HCT116 (cell line): ENCODE results near the gene ARL15. TPM values are rescaled to one million over a fixed set of nuclear protein-coding genes. Genes with fewer than 3 reads are reported as not detected.

Experiments
- ATAC-seq: fragments of 200-7000 bp; cut with Tn5 transposase; 2 replicates; pipeline ENCODE4 v1.9.1; 2020; ENCODE audit warnings: mild to moderate bottlenecking, moderate library complexity
- BruUV-seq: library from RNA; stranded (reverse); fragments of 400-500 nt; replicated peaks from 2 replicates; lab custom pipeline; 2021; lab: Mats Ljungman, UMichigan
- CTCF ChIA-PET: fragments of 300-600 bp; sonication (Branson Sonifier 250); formaldehyde crosslinking; loops from one replicate; lab custom pipeline; 2021; ENCODE audit warnings: antibody characterized with exemption; lab: Charles Lee
- POLR2A ChIA-PET: fragments of 300-600, 350-600 bp; sonication (Branson Sonifier 250); formaldehyde crosslinking; loops from one replicate; lab custom pipeline; 2021; ENCODE audit warnings: antibody characterized with exemption; lab: Charles Lee
- RAD21 ChIA-PET, 2 experiments: fragments of 300-600 bp; sonication (Branson Sonifier 250); formaldehyde crosslinking; loops; one replicate each; lab custom pipeline; 2023; ENCODE audit warnings: low total read pairs in 2 of 2; ENCODE audit not compliant: uncharacterized antibody in 2 of 2, unreplicated experiment in 2 of 2, low non-redundant PET in 1 of 2; lab: Charles Lee
- DNase-seq: peaks from one replicate; pipeline ENCODE4 v3.0.0-alpha.2; 2010; ENCODE audit warnings: low read depth, low spot score
- H2AFZ ChIP-seq: fragments of 200-600 bp; shearing (Covaris generic), sonication (generic); 2 replicates; pipeline ENCODE4 v1.6.1; 2017; ENCODE audit warnings: low read depth, mixed run types, mixed read lengths, antibody characterized with exemption, low read length; ENCODE audit not compliant: poor library complexity, severe bottlenecking
- H3K27ac ChIP-seq: 2 replicates; pipeline ENCODE4 v1.5.1; 2012; ENCODE audit warnings: low read depth, low read length
- H3K27me3 ChIP-seq: fragments of 200-600 bp; sonication (generic); 2 replicates; pipeline ENCODE4 v1.6.1; 2016; ENCODE audit warnings: mixed run types, low read length, mixed read lengths; ENCODE audit not compliant: insufficient read depth
- H3K36me3 ChIP-seq, 2 experiments: fragments of 200-500 bp in 1 of 2; fragments of 200-600 bp in 1 of 2; sonication (Bioruptor generic) in 1 of 2; sonication (generic) in 1 of 2; 2 replicates each; pipeline versions ENCODE4 v1.5.1 to v1.6.1; 2014 to 2016; ENCODE audit warnings: low read length in 2 of 2, inconsistent platforms in 1 of 2, mixed read lengths in 1 of 2, mixed run types in 1 of 2; ENCODE audit not compliant: insufficient read depth in 2 of 2, control insufficient read depth in 1 of 2
- H3K4me1 ChIP-seq, 2 experiments: fragments of 200-600 bp in 1 of 2; sonication (generic) in 1 of 2; 2 replicates each; pipeline versions ENCODE4 v1.5.1 to v1.6.1; 2012 to 2017; ENCODE audit warnings: low read length in 2 of 2, inconsistent platforms in 1 of 2, mild to moderate bottlenecking in 1 of 2, mixed read lengths in 1 of 2, mixed run types in 1 of 2, moderate library complexity in 1 of 2; ENCODE audit not compliant: insufficient read depth in 2 of 2, control insufficient read depth in 1 of 2
- H3K4me2 ChIP-seq: fragments of 200-600 bp; sonication (generic); 2 replicates; pipeline ENCODE4 v1.6.1; 2017; ENCODE audit warnings: mixed run types, low read length, mixed read lengths
- H3K4me3 ChIP-seq, 2 experiments: fragments of 200-600 bp in 1 of 2; sonication (generic) in 1 of 2; replicated peaks in 1 of 2; 2 replicates each; pipeline ENCODE4 v1.5.1; 2011 to 2016; ENCODE audit warnings: low read length in 2 of 2, control low read depth in 1 of 2, low read depth in 1 of 2, mild to moderate bottlenecking in 1 of 2, mixed read lengths in 1 of 2, mixed run types in 1 of 2
- H3K79me2 ChIP-seq: fragments of 200-600 bp; sonication (generic); 2 replicates; pipeline ENCODE4 v1.6.1; 2017; ENCODE audit warnings: mild to moderate bottlenecking, mixed run types, low read length, moderate library complexity, mixed read lengths; ENCODE audit not compliant: insufficient read depth
- H3K9ac ChIP-seq: fragments of 200-600 bp; sonication (generic); 2 replicates; pipeline ENCODE4 v1.6.1; 2016; ENCODE audit warnings: low read length, mixed read lengths
- H3K9me2 ChIP-seq: fragments of 200-600 bp; sonication (generic), shearing (Covaris generic); 2 replicates; pipeline ENCODE4 v1.6.1; 2017; ENCODE audit warnings: mixed run types, mild to moderate bottlenecking, moderate library complexity; ENCODE audit not compliant: insufficient read depth
- H3K9me3 ChIP-seq, 2 experiments: fragments of 200-500 bp in 1 of 2; fragments of 200-600 bp in 1 of 2; sonication (Bioruptor generic) in 1 of 2; sonication (generic) in 1 of 2; 2 replicates each; pipeline ENCODE4 v1.6.1; 2014 to 2017; ENCODE audit warnings: low read length in 2 of 2, mixed read lengths in 2 of 2, inconsistent platforms in 1 of 2, low read depth in 1 of 2, mild to moderate bottlenecking in 1 of 2, mixed run types in 1 of 2, moderate library complexity in 1 of 2; ENCODE audit not compliant: control insufficient read depth in 1 of 2, insufficient read depth in 1 of 2
- H4K20me1 ChIP-seq: fragments of 200-600 bp; sonication (generic), shearing (Covaris generic); 2 replicates; pipeline ENCODE4 v1.6.1; 2017; ENCODE audit warnings: mixed run types, mild to moderate bottlenecking, moderate library complexity; ENCODE audit not compliant: insufficient read depth
- CBX3 ChIP-seq: IDR thresholded peaks from 2 replicates; pipeline ENCODE4 v1.6.1; 2012; ENCODE audit warnings: low read depth
- EGR1 ChIP-seq: IDR thresholded peaks from 2 replicates; pipeline ENCODE4 v1.6.1; 2012; ENCODE audit warnings: low read depth
- ELF1 ChIP-seq: IDR thresholded peaks from 2 replicates; pipeline ENCODE4 v1.6.1; 2012; ENCODE audit warnings: low read depth, borderline replicate concordance
- EZH2 ChIP-seq: fragments of 200-600 bp; sonication (generic); IDR thresholded peaks from 2 replicates; pipeline ENCODE4 v1.6.1; 2017; ENCODE audit warnings: antibody characterized with exemption, mixed run types
- FOSL1 ChIP-seq: IDR thresholded peaks from 2 replicates; pipeline ENCODE4 v1.6.1; 2012; ENCODE audit warnings: low read depth
- JUND ChIP-seq: IDR thresholded peaks from 2 replicates; pipeline ENCODE4 v1.6.1; 2012
- POLR2A ChIP-seq: IDR thresholded peaks from 2 replicates; pipeline ENCODE4 v1.7.0; 2011; ENCODE audit warnings: borderline replicate concordance; ENCODE audit not compliant: insufficient read depth, insufficient read length; ENCODE audit errors: extremely low read depth
- RAD21 ChIP-seq: IDR thresholded peaks from 2 replicates; pipeline ENCODE4 v1.6.1; 2012; ENCODE audit warnings: low read depth, mild to moderate bottlenecking
- SIN3A ChIP-seq: IDR thresholded peaks from 2 replicates; pipeline ENCODE4 v1.6.1; 2012; ENCODE audit warnings: low read depth
- SP1 ChIP-seq: IDR thresholded peaks from 2 replicates; pipeline ENCODE4 v1.6.1; 2012; ENCODE audit warnings: low read depth
- SRF ChIP-seq: IDR thresholded peaks from 2 replicates; pipeline ENCODE4 v1.6.1; 2012; ENCODE audit warnings: low read depth
- TCF7L2 ChIP-seq: IDR thresholded peaks from 2 replicates; pipeline ENCODE4 v1.7.0; 2011; ENCODE audit warnings: borderline replicate concordance, inconsistent platforms; ENCODE audit not compliant: insufficient read depth, insufficient read length; ENCODE audit errors: extremely low read depth
- ZNF274 ChIP-seq: fragments of 200-500 bp; sonication (Bioruptor generic); IDR thresholded peaks from 2 replicates; pipeline ENCODE4 v1.6.1; 2014; ENCODE audit warnings: mild to moderate bottlenecking, low read depth, low read length, inconsistent platforms
- intact Hi-C: fragments of 100-400 bp; cut with micrococcal nuclease; formaldehyde crosslinking; loops from 2 replicates; pipeline ENCODE4 v1.10.0; 2022
- total RNA-seq: library from RNA; stranded (reverse); gene quantifications from one replicate; pipeline ENCODE4 v1.2.1, GENCODE V29; 2021; ENCODE audit not compliant: unreplicated experiment
- TF ChIP-seq, protein P1 (sequence below): IDR thresholded peaks from 2 replicates; pipeline ENCODE4 v1.6.1; 2012
- TF ChIP-seq, protein P2 (sequence below): IDR thresholded peaks from 2 replicates; pipeline ENCODE4 v1.6.1; 2011; ENCODE audit warnings: mild to moderate bottlenecking, low read length, moderate library complexity; ENCODE audit not compliant: insufficient replicate concordance; ENCODE audit errors: extremely low read depth
- TF ChIP-seq, protein P3 (sequence below): IDR thresholded peaks from 2 replicates; pipeline ENCODE4 v1.6.1; 2012; ENCODE audit warnings: low read depth

Gene ARL15
- total RNA-seq, 1 experiment from 2014 or later, result 15.0 TPM

DNA sequence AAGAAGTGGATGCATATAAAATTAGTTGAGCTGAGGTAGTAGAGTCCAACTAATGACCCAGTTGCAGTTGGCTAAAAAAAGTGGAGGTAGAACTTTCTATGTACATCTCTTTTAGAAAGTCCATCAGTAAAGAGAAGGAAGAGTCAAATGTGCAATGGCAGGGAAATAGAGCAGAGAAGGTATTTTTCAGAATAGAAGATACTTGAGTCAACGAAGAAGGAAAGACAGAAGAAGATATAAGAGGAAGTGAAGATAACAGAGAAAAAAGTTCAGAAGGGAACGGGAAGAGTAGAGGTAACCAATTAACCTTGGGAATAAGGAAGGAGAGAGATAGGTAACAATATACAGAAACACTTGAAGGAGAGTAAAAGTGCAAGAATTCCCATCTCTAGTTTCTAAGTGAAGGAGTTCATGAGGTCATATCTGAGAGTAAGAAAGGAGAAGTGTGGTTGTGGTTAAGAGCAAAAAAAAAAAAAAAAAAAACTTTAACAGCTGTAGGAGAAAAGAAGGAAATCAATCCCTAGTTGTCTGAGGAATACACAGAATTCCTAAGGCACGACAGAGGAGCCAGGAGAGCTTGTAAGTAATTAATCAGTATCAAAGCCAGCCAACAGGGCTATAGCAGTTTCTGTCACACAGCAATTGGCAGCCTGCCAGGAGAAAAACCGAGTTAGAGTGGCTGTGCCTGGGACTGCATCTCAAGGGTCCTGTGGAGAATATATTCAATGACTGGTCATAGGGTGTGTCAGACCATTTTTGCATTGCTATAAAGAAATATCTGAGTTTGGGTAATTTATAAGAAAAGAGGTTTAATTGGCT, 61.0 kb downstream of the ARL15 start:
- ATAC-seq, result peak; percentile 44; the same call in 1 of the 2 replicates
- Histone ChIP-seq H3K4me2 (no peak overlapping the region), H2AFZ (no peak overlapping the region), H3K36me3 (no peaks in the 10 kb centered on the region), H3K9me3 (no peaks in the 10 kb centered on the region), H4K20me1 (no peaks in the 10 kb centered on the region), H3K4me1 (no peaks in the 10 kb centered on the region), H3K79me2 (no peaks in the 10 kb centered on the region), H3K27ac (no peak overlapping the region), H3K27me3 (no peaks in the 10 kb centered on the region), H3K9me2 (no peaks in the 10 kb centered on the region), H3K9ac (no peak overlapping the region), H3K4me3 (no peak overlapping the region)
- intact Hi-C loops, result loop anchor here (10.0 kb wide), 2 partner anchors 645 to 895 kb away; no protein-coding TSS in a partner anchor
- POLR2A ChIA-PET, result no interaction called here
- RAD21 ChIA-PET, result no interaction called here
- no TSS peak for BruUV-seq
- no peak for DNase-seq
- CTCF ChIA-PET, result no interaction called here
- no peak for TF ChIP-seq ZNF274
- TF ChIP-seq EGR1, result no peak
- TF ChIP-seq, protein P1, sequence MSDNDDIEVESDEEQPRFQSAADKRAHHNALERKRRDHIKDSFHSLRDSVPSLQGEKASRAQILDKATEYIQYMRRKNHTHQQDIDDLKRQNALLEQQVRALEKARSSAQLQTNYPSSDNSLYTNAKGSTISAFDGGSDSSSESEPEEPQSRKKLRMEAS, result no peak
- TF ChIP-seq RAD21, result no peak
- no peak for TF ChIP-seq SP1
- TF ChIP-seq SRF, result no peak
- no peak for TF ChIP-seq POLR2A
- TF ChIP-seq JUND, result no peak
- TF ChIP-seq ELF1, result no peak
- no peak for TF ChIP-seq TCF7L2
- TF ChIP-seq FOSL1, result no peak
- no peak for TF ChIP-seq CBX3
- no peak for TF ChIP-seq EZH2
- TF ChIP-seq, protein P2, sequence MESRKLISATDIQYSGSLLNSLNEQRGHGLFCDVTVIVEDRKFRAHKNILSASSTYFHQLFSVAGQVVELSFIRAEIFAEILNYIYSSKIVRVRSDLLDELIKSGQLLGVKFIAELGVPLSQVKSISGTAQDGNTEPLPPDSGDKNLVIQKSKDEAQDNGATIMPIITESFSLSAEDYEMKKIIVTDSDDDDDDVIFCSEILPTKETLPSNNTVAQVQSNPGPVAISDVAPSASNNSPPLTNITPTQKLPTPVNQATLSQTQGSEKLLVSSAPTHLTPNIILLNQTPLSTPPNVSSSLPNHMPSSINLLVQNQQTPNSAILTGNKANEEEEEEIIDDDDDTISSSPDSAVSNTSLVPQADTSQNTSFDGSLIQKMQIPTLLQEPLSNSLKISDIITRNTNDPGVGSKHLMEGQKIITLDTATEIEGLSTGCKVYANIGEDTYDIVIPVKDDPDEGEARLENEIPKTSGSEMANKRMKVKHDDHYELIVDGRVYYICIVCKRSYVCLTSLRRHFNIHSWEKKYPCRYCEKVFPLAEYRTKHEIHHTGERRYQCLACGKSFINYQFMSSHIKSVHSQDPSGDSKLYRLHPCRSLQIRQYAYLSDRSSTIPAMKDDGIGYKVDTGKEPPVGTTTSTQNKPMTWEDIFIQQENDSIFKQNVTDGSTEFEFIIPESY, result no peak
- TF ChIP-seq, protein P3, sequence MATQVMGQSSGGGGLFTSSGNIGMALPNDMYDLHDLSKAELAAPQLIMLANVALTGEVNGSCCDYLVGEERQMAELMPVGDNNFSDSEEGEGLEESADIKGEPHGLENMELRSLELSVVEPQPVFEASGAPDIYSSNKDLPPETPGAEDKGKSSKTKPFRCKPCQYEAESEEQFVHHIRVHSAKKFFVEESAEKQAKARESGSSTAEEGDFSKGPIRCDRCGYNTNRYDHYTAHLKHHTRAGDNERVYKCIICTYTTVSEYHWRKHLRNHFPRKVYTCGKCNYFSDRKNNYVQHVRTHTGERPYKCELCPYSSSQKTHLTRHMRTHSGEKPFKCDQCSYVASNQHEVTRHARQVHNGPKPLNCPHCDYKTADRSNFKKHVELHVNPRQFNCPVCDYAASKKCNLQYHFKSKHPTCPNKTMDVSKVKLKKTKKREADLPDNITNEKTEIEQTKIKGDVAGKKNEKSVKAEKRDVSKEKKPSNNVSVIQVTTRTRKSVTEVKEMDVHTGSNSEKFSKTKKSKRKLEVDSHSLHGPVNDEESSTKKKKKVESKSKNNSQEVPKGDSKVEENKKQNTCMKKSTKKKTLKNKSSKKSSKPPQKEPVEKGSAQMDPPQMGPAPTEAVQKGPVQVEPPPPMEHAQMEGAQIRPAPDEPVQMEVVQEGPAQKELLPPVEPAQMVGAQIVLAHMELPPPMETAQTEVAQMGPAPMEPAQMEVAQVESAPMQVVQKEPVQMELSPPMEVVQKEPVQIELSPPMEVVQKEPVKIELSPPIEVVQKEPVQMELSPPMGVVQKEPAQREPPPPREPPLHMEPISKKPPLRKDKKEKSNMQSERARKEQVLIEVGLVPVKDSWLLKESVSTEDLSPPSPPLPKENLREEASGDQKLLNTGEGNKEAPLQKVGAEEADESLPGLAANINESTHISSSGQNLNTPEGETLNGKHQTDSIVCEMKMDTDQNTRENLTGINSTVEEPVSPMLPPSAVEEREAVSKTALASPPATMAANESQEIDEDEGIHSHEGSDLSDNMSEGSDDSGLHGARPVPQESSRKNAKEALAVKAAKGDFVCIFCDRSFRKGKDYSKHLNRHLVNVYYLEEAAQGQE, result no peak
- no peak for TF ChIP-seq SIN3A
